Astrocyte of the spinal cord (primary cell): ENCODE data around the gene LILRB5.
"Not testable (repeated sequence)": the region's sequence is repeated elsewhere in the genome, so short reads cannot be mapped to it uniquely, and the experiment has no call there.

Source experiments
- DNase-seq: peaks from one replicate; pipeline ENCODE4 v3.0.0; 2011; ENCODE audit warnings: low read depth, low spot score
- H3K4me3 ChIP-seq: 2 replicates; pipeline ENCODE4 v1.5.1; 2011; ENCODE audit warnings: low read depth, mild to moderate bottlenecking, low read length, moderate library complexity
- CTCF ChIP-seq: IDR thresholded peaks from 2 replicates; pipeline ENCODE4 v1.5.1; 2012; ENCODE audit warnings: low read depth, mild to moderate bottlenecking, low read length, inconsistent platforms
- in situ Hi-C: cut with HindIII; loops from 2 replicates; pipeline ENCODE4 v1.10.0; 2017; ENCODE audit warnings: low sequenced_read_pairs

Gene LILRB5

DNA sequence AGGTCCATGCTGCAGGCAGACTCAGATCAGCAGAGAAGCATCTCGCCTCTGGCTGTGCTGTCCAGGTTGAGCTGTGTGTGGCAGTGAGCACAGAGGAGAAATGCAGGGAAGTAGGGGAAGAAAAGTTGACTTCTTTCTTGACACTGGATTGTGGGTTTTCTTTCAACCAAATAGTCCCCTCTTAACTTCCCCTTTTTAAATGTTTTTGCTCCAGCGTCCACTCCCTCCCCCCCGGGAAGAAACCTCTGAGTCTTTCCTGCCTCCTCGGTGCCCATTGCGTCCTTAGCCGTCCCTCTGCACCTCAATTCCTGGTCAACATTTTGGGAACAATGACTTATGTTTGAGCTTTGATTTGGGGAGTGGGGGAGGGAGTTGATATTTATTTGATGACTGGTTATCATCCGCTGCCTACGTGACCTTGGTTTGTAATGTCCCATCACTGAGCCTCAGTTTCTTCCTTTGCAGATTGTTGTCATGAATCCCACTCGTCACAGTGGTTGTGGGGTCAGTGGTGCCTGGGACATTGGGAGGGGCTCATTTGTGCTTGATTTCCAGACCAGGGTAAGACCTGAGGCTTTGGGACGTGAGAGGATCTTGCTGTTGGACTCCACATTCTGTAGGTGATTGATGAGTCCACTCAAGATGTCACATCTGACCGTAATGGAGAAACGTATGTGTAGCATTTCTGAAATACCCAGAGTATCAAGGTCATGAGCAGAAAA is 24.1 kb upstream of the LILRB5 start, which contains the start of gene LILRB2:
Gene LILRB2, minus strand, starts transcription at position 104 of the 722 bp plus-strand sequence. CDS start 614 bp downstream, outside the sequence.
- no peak for TF ChIP-seq CTCF
- in situ Hi-C loops: no loop called here
- no peak within 1 kb of the TSS for H3K4me3 ChIP-seq
- no peak for DNase-seq

DNA sequence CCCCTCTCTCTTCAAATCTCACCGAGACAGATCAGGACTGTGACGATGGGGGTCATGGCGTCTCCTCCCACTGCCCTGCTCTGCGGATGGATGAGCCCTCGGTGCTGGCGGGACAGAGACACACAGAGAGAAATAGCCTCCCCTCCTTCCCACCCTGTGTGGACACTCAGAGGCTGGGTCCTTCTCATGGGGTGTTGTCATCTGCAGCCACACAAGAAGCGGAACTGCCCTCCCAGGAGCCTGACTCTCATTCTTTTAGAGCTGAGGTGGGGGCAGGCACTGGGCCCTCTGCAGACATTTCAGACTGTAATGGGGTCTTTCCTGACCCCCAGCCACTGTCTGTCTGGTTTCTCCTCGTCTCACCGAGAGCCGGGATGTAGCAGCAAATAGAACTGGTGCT is 23.4 kb upstream of the LILRB5 start:
- DNase-seq: not testable (repeated sequence)

GRCh38 chr19:54280025-54280424 is 23.0 kb upstream of the LILRB5 start:
- in situ Hi-C loops: not testable (repeated sequence)

More for the DNA sequence above, 23.4 kb upstream of the LILRB5 start:
- in situ Hi-C loops, H3K4me3 ChIP-seq: not testable (repeated sequence)

GRCh38 chr19:54279406-54279962 is 22.4 kb upstream of the LILRB5 start:
- no peak for TF ChIP-seq CTCF

More at GRCh38 chr19:54280025-54280424, 23.0 kb upstream of the LILRB5 start:
- not testable (repeated sequence) for DNase-seq, H3K4me3 ChIP-seq

GRCh38 chr19:54278571-54279195 is 21.6 kb upstream of the LILRB5 start:
- H3K4me3 ChIP-seq, DNase-seq, in situ Hi-C loops: not testable (repeated sequence)

More at GRCh38 chr19:54279406-54279962, 22.4 kb upstream of the LILRB5 start:
- in situ Hi-C loops: no loop called here
- no peak overlapping the region for H3K4me3 ChIP-seq
- no peak for DNase-seq

DNA sequence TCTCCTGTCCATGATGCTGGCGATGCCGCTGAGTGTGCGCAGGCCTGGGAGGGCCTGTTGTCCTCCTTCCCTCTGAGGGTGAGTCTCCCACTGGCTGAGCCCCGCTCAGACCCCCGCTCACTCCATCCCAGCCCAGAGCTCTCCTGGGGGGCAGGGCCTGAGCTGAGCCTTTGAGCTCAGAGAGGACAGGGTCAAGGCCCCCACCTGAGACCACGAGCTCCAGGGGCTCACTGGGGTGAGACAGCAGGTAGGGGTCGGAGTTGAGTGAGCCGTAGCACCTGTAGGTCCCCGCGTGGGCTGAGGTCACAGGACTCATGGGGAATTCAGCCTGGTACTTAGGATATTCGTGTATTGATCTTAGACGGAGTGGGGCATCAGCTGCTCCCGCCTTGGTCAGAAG is 21.0 kb upstream of the LILRB5 start:
- in situ Hi-C loops, H3K4me3 ChIP-seq, DNase-seq: not testable (repeated sequence)

GRCh38 chr19:54277111-54277615 is 20.1 kb upstream of the LILRB5 start:
- DNase-seq, in situ Hi-C loops, H3K4me3 ChIP-seq: not testable (repeated sequence)

GRCh38 chr19:54275951-54276350 is 18.9 kb upstream of the LILRB5 start:
- in situ Hi-C loops: no loop called here
- no peak for DNase-seq
- TF ChIP-seq CTCF: no peak
- no peak overlapping the region for H3K4me3 ChIP-seq

GRCh38 chr19:54274516-54274915 is 17.4 kb upstream of the LILRB5 start:
- DNase-seq, in situ Hi-C loops, H3K4me3 ChIP-seq: not testable (repeated sequence)
